RPMI7951 (cell line): ENCODE results near the gene RINL. TPM values are rescaled to one million over a fixed set of nuclear protein-coding genes. Genes with fewer than 3 reads are reported as not detected.
A peak's percentile ranks its signal among the peaks of the same experiment; 100 is the strongest.
"Not testable (repeated sequence)": the region's sequence is repeated elsewhere in the genome, so short reads cannot be mapped to it uniquely, and the experiment has no call there.

Experiments used
- DNase-seq: peaks from one replicate; pipeline ENCODE4 v3.0.0-alpha.2; 2012; ENCODE audit warnings: low read depth
- total RNA-seq: library from RNA; depleted of rRNA; stranded (reverse); fragments of >200 nt; shearing (Covaris generic); gene quantifications from 2 replicates; pipeline ENCODE4 v1.2.3, GENCODE V29; 2014

RINL gene
- total RNA-seq, 1 experiment from 2014 or later = 4.6 TPM

DNA sequence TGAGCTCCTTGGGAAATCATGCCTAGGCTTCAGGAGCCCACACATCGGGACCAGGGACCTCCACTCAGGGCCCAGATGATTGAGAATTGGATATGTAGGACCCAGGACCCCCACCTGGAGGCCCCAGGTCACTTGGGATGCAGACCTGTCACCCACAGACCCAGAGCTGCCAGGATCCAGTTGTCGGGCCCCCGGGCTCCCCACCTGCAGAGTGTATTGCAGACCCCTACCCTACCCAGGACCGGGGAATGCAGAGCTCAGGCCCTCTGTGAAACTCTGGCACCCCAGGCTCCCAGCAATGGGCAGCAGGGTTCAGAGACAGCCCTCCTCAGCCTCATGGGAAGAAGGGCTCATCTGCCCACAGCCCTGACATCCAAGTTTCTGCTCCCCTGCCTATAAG lies 27.5 kb upstream of the RINL start:
- no peak for DNase-seq

GRCh38 chr19:38904581-38905539 lies 26.8 kb upstream of the RINL start:
- DNase-seq = no peak

- no peak for DNase-seq
Measured at GRCh38 chr19:38901683-38902082, 23.6 kb upstream of the RINL start.

- DNase-seq = no peak
Measured at GRCh38 chr19:38900743-38901190, 22.7 kb upstream of the RINL start.

DNA sequence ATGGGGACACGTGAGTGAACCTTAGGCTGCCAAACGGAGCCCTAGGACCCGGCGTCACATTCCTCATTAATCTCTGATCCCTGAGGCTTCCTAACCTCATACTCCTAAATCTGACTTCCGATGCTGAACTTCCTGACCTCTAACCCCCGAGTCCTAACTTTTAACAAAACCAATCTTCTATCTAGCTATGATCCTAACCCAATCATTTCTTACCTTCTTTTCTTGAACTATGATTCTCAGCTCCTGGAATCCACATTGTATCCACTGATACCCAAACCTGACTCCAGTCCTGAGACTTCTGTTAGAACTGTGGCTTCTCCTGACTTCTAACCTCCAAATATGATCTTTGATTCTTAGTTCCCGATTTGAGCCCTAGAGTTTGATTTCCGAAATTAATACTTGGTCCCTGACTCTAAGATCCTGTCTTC lies 22.1 kb upstream of the RINL start:
- no peak for DNase-seq

DNA sequence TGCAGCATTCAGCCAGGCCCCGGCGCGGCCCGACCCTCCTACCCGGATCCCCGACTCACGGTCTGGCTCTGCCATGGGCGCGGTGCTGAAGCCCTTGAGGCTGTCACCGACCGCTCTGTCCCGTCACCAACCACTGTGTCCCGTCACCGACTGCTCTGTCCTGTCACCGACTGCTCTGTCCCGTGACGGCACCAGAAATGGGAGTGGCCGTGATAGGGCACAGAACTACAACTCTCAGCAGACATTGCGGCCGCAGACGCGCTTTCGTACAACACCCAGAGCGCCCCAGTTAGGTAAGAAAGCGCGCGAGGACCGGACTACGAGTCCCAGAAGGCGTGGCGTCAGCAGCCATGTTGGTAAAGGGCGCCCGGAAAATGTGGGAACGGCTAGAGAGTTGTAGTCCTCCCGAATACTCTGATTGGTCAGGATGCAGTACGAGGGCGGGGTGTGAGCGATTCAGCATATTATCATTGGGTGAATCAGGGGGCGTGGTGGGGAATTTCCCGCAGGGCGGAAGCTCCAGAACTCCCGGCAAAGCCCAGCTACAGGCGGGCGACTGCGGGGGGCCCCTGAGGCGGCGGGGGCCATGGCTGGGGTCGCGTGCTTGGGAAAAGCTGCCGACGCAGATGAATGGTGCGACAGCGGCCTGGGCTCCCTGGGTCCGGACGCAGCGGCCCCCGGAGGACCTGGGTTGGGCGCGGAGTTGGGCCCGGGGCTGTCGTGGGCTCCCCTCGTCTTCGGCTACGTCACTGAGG lies 21.5 kb upstream of the RINL start, which contains the start of the genes NFKBIB and SIRT2:
TSS of gene NFKBIB (plus strand) at position 523 of the 755 bp plus-strand sequence. CDS start at position 587, 64 bp downstream.
TSS of gene SIRT2 (minus strand) at position 172 of the 755 bp plus-strand sequence. CDS start at position 75, 97 bp downstream.
- peak; percentile 100 for DNase-seq

GRCh38 chr19:38898788-38899446 lies 20.8 kb upstream of the RINL start:
- DNase-seq = peak; percentile 35

DNA sequence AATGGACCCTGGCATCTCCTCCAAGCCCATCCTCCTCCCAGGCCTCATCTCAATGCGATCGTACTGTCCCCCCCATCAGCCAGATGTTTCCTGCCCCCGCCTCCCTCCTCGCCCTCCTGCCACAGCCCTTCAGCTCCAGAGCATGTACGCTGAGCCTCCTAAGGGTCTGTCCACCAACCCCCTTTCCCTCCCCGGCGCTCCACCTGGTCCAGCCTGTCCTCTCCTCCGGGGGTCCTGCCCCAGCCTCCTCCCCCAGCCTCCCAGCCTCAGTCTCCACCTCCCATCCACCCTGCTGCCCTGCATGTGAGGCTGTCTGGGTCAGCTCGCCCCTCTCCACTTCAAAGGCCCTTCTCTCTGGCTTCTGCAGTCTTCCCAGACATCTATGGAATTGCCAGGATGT lies 16.9 kb upstream of the RINL start:
- no peak for DNase-seq

- DNase-seq = no peak
Measured at GRCh38 chr19:38893341-38893771, 15.3 kb upstream of the RINL start.

- no peak for DNase-seq
Measured at GRCh38 chr19:38892841-38893240, 14.8 kb upstream of the RINL start.

DNA sequence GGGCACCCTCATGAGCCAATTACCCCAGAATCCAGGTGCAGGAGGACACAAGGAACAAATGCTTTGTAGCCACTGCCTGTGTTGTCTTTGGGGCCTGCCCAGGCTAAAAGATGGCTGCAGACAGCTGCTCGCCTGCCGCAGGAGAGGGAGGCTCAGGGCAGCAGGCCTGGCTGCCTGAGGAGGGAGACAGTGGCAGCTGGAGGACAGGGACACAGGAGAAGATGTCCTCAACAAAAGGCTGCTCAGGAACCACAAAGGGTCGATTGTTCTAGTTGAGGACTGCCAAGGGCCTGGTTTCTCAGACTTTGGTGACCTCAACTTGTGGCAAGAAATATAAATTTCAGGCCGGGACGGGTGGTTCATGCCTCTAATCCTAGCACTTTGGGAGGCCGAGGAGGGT lies 13.7 kb upstream of the RINL start:
- DNase-seq = no peak

- no peak for DNase-seq
Measured at GRCh38 chr19:38890686-38891085, 12.6 kb upstream of the RINL start.

GRCh38 chr19:38889803-38890202 lies 11.7 kb upstream of the RINL start:
- DNase-seq = no peak

GRCh38 chr19:38888876-38889275 lies 10.8 kb upstream of the RINL start:
- DNase-seq = no peak

- not testable (repeated sequence) for DNase-seq
Measured at GRCh38 chr19:38884691-38885090, 6.6 kb upstream of the RINL start.

- no peak for DNase-seq
Measured at GRCh38 chr19:38883286-38883685, 5.2 kb upstream of the RINL start.

DNA sequence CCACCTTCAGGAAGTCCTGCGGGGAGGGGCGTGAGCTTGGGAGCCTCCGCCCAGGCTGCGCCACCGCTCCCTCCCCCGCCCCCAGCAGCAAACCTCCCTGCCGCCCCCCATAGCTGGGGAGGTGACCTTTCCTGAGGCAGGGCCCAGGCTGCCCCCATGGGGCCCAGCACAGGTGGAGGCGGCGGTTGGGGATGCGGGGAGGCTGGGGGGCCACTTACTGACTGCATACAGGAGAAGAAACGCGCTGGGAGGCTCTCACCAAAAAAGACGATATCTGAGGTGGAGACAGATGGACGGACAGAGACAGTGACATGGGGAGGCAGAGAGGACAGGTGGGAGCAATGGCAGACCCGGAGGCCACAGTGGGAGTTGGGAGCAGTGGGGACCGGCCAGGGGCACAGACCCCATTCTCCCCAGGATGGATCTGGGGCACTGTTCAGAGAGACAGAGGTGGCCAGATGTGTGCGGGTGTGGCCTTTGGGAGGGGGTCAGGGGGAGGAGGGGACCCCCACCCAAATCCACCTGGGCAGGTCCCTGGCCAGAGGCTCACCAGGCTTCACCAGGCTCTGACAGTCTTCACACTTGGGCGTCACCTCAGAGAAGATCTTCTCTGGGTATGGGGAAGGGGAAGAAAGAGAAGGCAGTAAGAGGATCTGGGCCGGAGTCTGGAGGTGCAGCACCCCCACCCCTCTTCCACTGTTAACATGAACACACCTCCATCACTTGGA lies 3.0 kb upstream of the RINL start:
- DNase-seq = no peak

DNA sequence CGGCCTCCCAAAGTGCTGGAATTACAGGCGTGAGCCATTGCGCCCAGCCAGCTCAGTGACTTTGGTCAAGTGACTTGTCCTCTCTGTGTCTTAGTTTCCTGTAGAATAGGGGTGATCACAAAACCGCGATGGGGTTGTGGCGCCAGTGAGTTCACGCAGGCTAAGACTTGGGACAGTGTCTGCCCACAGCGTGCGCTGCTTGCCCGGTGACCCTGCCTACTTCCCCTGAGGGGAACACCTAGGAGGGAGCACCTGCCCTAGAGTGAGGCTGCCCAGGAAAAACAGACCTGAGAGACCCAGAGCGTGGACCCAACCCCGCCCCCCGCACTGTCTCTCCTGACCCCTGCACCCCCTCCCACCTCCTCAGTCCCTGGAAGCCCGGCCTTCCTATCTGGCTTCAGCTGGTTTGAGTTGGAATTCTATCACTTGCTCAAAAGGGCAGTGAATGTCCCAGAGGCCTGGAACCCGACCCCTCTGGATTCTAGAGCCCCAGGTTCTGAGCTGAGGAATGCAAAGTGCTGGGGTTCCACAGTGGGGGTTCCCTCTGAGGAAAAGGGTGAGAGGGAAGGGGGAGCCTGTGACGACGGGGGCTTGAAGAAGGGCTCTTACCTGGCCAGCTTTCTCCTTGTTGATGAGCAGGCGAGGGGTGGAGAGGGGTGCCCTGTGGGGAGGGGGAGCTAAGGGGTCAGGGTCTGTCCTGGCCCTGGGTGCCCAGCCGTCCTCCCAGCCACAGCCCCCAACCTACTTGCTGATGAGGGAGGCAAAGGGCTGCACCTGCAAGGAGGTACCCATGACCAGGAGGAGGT lies 2.2 kb upstream of the RINL start:
- no peak for DNase-seq

DNA sequence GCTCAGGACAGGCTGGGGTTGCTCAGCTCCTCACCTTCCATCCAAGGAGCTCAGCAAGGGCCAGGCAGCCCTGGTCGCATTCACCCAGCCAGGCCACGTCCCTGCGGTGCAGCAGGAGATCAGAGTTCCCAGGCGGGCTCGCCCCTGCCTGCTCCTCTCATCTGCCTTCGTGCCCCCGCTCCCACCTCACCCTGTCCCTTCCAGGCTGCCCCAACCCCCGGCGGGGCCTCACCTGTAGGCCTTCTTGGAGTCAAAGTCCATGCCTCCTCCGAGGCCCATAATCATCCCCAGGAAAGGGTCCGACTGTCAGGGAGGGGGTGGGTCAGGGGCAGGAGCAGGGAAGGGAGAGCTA lies 1.3 kb upstream of the RINL start:
- DNase-seq = no peak
